Breast epithelium (tissue), 4 donors: Measurements from ENCODE around the gene TMEM54. TPM values are rescaled to one million over a fixed set of nuclear protein-coding genes. Genes with fewer than 3 reads are reported as not detected.
A peak's percentile ranks its signal among the peaks of the same experiment; 100 is the strongest.

ENCODE experiments used
- DNase-seq, 2 donors: peaks; one replicate each; pipeline ENCODE4 v3.0.0-alpha.2; 2019; ENCODE audit warnings: low spot score in 2 of 2
- H3K27ac ChIP-seq, 2 donors: fragments of 200-600 bp; sonication (generic) in 1 of 2; one replicate each; pipeline ENCODE4 v1.5.1; 2016 to 2019; ENCODE audit warnings: mild to moderate bottlenecking in 1 of 2
- H3K27me3 ChIP-seq, 2 donors: fragments of 200-600 bp; sonication (generic) in 1 of 2; one replicate each; pipeline versions ENCODE4 v1.5.1 to v1.6.0; 2017 to 2019; ENCODE audit warnings: control low read depth in 1 of 2, mild to moderate bottlenecking in 1 of 2
- H3K36me3 ChIP-seq: fragments of 200-600 bp; one replicate; pipeline ENCODE4 v1.5.1; 2019
- H3K4me1 ChIP-seq, 2 donors: fragments of 200-600 bp; sonication (generic); one replicate each; pipeline ENCODE4 v1.5.1; 2016 to 2019; ENCODE audit warnings: control low read depth in 1 of 2
- H3K4me3 ChIP-seq, 3 donors: fragments of 200-600 bp; sonication (generic); 1 replicate in 2 of 3; 2 replicates in 1 of 3; pipeline ENCODE4 v1.5.1; 2016 to 2019; ENCODE audit warnings: mild to moderate bottlenecking in 3 of 3, moderate library complexity in 2 of 3
- H3K9me3 ChIP-seq, 2 donors: fragments of 200-600 bp; sonication (generic) in 1 of 2; one replicate each; pipeline ENCODE4 v1.5.1; 2016 to 2019; ENCODE audit warnings: control low read depth in 1 of 2
- POLR2A ChIP-seq: fragments of 450-650 bp; IDR thresholded peaks from one replicate; pipeline ENCODE4 v1.6.1; 2016; ENCODE audit warnings: antibody characterized with exemption, mild to moderate bottlenecking, moderate library complexity
- POLR2AphosphoS5 ChIP-seq, 3 donors: sonication (generic); formaldehyde crosslinking; IDR thresholded peaks; one replicate each; pipeline ENCODE4 v1.6.1; 2017; ENCODE audit warnings: antibody characterized with exemption in 3 of 3
- intact Hi-C: fragments of 100-400 bp; cut with DNase I; formaldehyde crosslinking; loops from one replicate; pipeline ENCODE4 v1.15.1; 2023; ENCODE audit warnings: low total_unique reads
- total RNA-seq, 3 donors: library from RNA; depleted of rRNA; stranded (reverse); fragments of >200 nt; gene quantifications; one replicate each; pipeline ENCODE4 v1.1.0, GENCODE V29; 2016
- TF ChIP-seq, protein P1 (sequence below), 3 donors: fragments of 450-650 bp; IDR thresholded peaks; one replicate each; pipeline ENCODE4 v1.5.1; 2016 to 2017; ENCODE audit warnings: antibody characterized with exemption in 3 of 3, mild to moderate bottlenecking in 3 of 3, moderate library complexity in 3 of 3

Gene TMEM54
- total RNA-seq, 3 donors from 2014 or later: 26.9 to 109 (median 94.8) TPM

DNA sequence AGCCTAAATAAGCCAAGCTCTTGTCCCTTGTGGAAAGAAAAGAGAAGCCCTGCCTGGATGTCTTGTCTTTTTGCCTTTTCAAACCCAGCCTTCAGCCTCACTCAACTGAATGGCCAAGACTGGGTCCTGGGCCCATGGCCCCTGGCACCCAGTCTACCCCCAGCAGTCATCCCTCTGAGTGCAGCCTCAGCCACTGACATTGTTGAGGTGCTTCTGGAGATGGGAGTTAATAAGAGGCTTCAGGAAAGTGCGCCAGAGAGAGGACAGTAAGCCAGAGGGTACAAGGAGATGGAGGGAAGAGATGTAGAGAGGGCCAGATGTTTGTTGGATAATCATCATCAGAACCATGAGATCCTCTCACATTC, 37.3 kb downstream of the TMEM54 start:
- DNase-seq: no peak
- no peaks in the 10 kb centered on the region for H3K4me1 ChIP-seq
- TF ChIP-seq, protein P1, sequence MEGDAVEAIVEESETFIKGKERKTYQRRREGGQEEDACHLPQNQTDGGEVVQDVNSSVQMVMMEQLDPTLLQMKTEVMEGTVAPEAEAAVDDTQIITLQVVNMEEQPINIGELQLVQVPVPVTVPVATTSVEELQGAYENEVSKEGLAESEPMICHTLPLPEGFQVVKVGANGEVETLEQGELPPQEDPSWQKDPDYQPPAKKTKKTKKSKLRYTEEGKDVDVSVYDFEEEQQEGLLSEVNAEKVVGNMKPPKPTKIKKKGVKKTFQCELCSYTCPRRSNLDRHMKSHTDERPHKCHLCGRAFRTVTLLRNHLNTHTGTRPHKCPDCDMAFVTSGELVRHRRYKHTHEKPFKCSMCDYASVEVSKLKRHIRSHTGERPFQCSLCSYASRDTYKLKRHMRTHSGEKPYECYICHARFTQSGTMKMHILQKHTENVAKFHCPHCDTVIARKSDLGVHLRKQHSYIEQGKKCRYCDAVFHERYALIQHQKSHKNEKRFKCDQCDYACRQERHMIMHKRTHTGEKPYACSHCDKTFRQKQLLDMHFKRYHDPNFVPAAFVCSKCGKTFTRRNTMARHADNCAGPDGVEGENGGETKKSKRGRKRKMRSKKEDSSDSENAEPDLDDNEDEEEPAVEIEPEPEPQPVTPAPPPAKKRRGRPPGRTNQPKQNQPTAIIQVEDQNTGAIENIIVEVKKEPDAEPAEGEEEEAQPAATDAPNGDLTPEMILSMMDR (IDR thresholded peaks at IDR 0.05): no peak
- TF ChIP-seq POLR2A (no peak), POLR2AphosphoS5 (IDR thresholded peaks at IDR 0.05) (no peak)
- no peak overlapping the region for H3K4me3 ChIP-seq
- H3K9me3 ChIP-seq: no peaks in the 10 kb centered on the region
- intact Hi-C loops: no loop called here
- H3K27ac ChIP-seq: no peak overlapping the region
- no peaks in the 10 kb centered on the region for H3K36me3 ChIP-seq
- no peaks in the 10 kb centered on the region for H3K27me3 ChIP-seq

DNA sequence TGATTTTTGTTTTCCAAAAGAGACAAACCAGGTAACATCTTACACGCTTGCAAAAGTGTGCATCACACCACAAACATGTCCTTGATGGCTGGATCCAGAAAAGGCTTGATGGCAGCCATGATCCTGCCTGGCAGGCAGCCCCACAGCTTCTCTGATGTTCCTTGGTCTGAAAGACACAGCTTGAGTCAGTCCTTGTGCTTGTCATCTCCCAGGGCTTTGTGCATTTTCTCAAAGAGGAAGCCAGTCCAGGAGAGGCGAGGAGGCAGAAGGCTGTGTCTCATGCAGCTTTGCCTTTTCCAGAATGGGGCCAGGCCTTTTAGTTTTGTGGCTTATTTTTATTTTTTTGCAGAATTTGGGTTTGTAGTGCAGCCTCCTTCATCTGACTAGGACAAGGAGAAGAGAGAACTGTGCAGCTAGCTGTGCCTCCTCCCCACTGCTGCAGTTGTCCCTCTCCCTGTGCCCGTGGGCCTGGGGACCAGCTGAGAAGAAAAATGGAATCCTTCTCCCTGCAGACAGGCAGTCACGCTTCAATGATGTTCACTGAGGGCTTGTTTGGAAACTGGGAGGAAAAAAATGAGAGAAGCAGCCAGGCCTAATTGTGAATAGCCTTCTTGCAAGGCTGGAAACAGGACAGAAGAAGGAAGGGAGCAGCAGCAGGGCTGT, 37.8 kb downstream of the TMEM54 start:
- no peak for DNase-seq
- Histone ChIP-seq H3K4me1 (no peaks in the 10 kb centered on the region), H3K9me3 (no peaks in the 10 kb centered on the region), H3K27me3 (no peaks in the 10 kb centered on the region), H3K36me3 (no peaks in the 10 kb centered on the region), H3K4me3 (no peak overlapping the region), H3K27ac (no peak overlapping the region)
- intact Hi-C loops: no loop called here
- TF ChIP-seq POLR2A (no peak), POLR2AphosphoS5 (IDR thresholded peaks at IDR 0.05) (no peak)
- TF ChIP-seq, protein P1 (IDR thresholded peaks at IDR 0.05): no peak

DNA sequence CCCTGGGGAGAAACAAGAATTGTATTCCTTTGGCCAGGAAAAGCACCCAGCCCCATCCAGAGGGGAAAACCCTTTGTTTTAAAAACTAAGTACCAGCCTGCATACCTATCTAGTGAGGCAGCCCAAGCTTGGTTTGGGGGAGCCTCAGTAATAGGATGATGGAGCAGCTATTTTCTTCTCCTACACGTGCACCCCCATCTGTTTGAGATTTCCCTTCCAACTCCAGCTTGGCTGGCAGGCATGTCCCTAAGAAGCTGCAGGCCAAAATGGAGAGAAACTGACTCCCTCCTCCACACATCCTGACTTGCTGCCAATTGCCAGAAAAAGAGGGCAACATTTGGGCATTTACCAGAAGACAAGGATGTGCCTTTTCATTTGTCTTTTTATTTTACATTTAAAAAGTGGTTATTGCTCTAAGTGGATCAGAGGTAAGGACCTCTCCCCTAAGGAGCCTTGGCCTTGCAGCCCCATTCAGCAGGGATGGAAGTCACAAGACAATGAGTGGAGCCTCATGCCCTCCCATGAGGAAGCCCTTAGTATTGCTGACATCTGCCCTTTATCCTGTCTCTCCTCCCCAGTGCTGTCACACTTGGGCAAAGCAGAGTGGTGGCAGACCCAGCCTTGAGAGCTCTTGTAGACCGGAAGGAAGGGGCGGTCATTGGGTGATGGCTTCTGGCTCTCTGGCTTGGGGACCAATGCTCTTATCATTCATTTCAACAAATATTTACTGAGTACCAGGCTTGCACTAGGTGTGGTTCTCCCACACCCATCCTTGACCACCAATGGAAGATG, 39.1 kb downstream of the TMEM54 start:
- Histone ChIP-seq H3K27ac (peak overlapping the region in 1 of 2 donors; percentile 2), H3K4me3 (no peak overlapping the region), H3K36me3 (no peaks in the 10 kb centered on the region), H3K4me1 (no peaks in the 10 kb centered on the region), H3K27me3 (no peaks in the 10 kb centered on the region), H3K9me3 (no peaks in the 10 kb centered on the region)
- TF ChIP-seq, protein P1 (IDR thresholded peaks at IDR 0.05): no peak
- no peak for TF ChIP-seq POLR2AphosphoS5 (IDR thresholded peaks at IDR 0.05)
- no peak for TF ChIP-seq POLR2A
- intact Hi-C loops: no loop called here
- DNase-seq: no peak

DNA sequence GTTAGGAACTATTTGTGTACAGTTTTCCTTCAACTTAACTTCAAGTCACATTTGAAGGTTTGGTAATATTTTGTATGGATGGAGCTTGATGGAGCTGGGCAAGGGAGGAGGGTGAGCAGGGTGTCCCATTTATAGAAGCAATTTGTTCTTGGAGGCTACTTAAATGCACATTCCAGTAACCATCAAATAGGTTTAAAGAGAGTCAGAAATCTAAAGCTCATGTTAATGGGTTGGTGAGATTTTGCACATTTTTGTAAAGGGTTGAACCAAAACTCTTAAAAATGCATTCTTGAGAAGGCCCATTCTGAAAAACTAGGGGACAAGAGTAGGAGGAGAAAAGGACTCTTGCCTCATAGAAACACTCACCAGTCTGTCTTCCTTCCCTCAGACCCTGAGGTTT, 40.6 kb downstream of the TMEM54 start:
- DNase-seq: no peak
- H3K4me3 ChIP-seq: no peak overlapping the region
- no peaks in the 10 kb centered on the region for H3K9me3 ChIP-seq
- peaks cover 6% of the 10 kb centered on the region for H3K36me3 ChIP-seq
- H3K27me3 ChIP-seq: no peaks in the 10 kb centered on the region
- TF ChIP-seq POLR2AphosphoS5 (IDR thresholded peaks at IDR 0.05) (no peak), POLR2A (no peak)
- TF ChIP-seq, protein P1 (IDR thresholded peaks at IDR 0.05): no peak
- H3K4me1 ChIP-seq: no peaks in the 10 kb centered on the region
- no peak overlapping the region for H3K27ac ChIP-seq
- intact Hi-C loops: no loop called here

DNA sequence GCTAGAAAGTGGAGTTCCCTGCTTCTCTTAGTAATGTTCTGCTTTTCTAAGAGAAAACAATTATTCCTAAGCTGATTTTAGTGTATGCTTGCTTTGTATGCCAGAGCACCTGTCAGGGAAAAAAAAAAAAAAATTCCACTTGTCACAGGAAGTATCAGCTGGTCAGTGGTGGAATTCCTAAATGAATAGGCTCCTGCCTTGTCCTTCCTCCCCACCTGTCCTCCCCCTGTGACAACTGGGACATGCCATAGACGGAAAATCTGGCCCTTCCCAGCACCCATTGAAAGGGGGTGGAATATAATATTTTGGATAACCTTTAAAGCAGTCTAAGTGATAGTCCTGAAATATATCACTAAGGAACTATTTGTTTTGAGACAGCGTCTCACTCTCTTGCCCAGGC, 41.3 kb downstream of the TMEM54 start:
- Histone ChIP-seq H3K27me3 (no peaks in the 10 kb centered on the region), H3K27ac (no peak overlapping the region), H3K36me3 (peaks cover 6% of the 10 kb centered on the region), H3K4me3 (no peak overlapping the region), H3K9me3 (no peaks in the 10 kb centered on the region), H3K4me1 (no peaks in the 10 kb centered on the region)
- TF ChIP-seq, protein P1 (IDR thresholded peaks at IDR 0.05): no peak
- TF ChIP-seq POLR2AphosphoS5 (IDR thresholded peaks at IDR 0.05) (no peak), POLR2A (no peak)
- intact Hi-C loops: no loop called here
- no peak for DNase-seq
